Aorta (tissue), 5 donors: Measurements from ENCODE around the gene CD48. TPM values are rescaled to one million over a fixed set of nuclear protein-coding genes. Genes with fewer than 3 reads are reported as not detected.
"Not testable (repeated sequence)": the region's sequence is repeated elsewhere in the genome, so short reads cannot be mapped to it uniquely, and the experiment has no call there.

Experiments used
- ATAC-seq: fragments of 200-7000 bp; cut with Tn5 transposase; one replicate; pipeline ENCODE4 v1.9.1; 2022; ENCODE audit warnings: moderate library complexity; ENCODE audit not compliant: low FRiP score
- DNase-seq, 2 donors: peaks; one replicate each; pipeline ENCODE4 v3.0.0-alpha.2; 2020
- H3K27ac ChIP-seq, 2 donors: one replicate each; pipeline ENCODE4 v1.5.1; 2013; ENCODE audit warnings: low read length in 2 of 2, mild to moderate bottlenecking in 2 of 2, moderate library complexity in 2 of 2, control low read depth in 1 of 2, inconsistent platforms in 1 of 2, low read depth in 1 of 2
- H3K27me3 ChIP-seq, 2 donors: one replicate each; pipeline ENCODE4 v1.6.1; 2013; ENCODE audit warnings: control low read depth in 1 of 2, low read length in 1 of 2, mild to moderate bottlenecking in 1 of 2, moderate library complexity in 1 of 2; ENCODE audit not compliant: insufficient read depth in 2 of 2, control insufficient read depth in 1 of 2
- H3K36me3 ChIP-seq, 2 donors: one replicate each; pipeline ENCODE4 v1.6.1; 2013; ENCODE audit warnings: control low read depth in 1 of 2, low read length in 1 of 2, mild to moderate bottlenecking in 1 of 2; ENCODE audit not compliant: insufficient read depth in 2 of 2, control insufficient read depth in 1 of 2
- H3K4me1 ChIP-seq, 2 donors: one replicate each; pipeline ENCODE4 v1.6.1; 2013; ENCODE audit warnings: low read length in 2 of 2, control low read depth in 1 of 2, mild to moderate bottlenecking in 1 of 2, moderate library complexity in 1 of 2; ENCODE audit not compliant: insufficient read depth in 2 of 2, control insufficient read depth in 1 of 2
- H3K4me3 ChIP-seq, 2 donors: one replicate each; pipeline ENCODE4 v1.5.1; 2013; ENCODE audit warnings: low read length in 2 of 2, control low read depth in 1 of 2, mild to moderate bottlenecking in 1 of 2
- H3K9me3 ChIP-seq: one replicate; pipeline ENCODE4 v1.6.1; 2013; ENCODE audit warnings: mild to moderate bottlenecking, low read length; ENCODE audit not compliant: control insufficient read depth
- WGBS, 2 donors: extraction: QIAGEN DNeasy Blood & Tissue Kit; methylation state at CpG; one replicate each; pipeline ENCODE4 v1.1.7; 2013; 5-methylcytosine and 5-hydroxymethylcytosine counted together
- intact Hi-C, 2 donors: fragments of 100-400 bp; cut with DNase I; formaldehyde crosslinking; loops; one replicate each; pipeline versions ENCODE4 v1.14.2 to v1.15.0; 2022
- polyA plus RNA-seq, 2 donors: library from polyadenylated mRNA; stranded (reverse); fragments of 200-250 nt; gene quantifications; one replicate each; pipeline ENCODE4 v1.2.3, GENCODE V29; 2013
- total RNA-seq, 2 donors: library from RNA; stranded (reverse); fragmentation: NEBNext Ultra II Directional; extraction: Animal tissue kit (Norgen Biotek cat#: 25700); gene quantifications; one replicate each; pipeline ENCODE4 v1.2.1, GENCODE V29; 2021
- donor health status: healthy with polysubstance abuse.
- donor health status: Bipolar disorder and iron deficiency.
- donor health status: DM: no; HTN: no; CAD: no.
- donor health status: DM: no; HTN: no; CAD: no.
- donor health status: DM: yes; HTN: yes; CAD: no.

Gene CD48
- total and polyA plus RNA-seq, 4 donors = 1.7 to 11.3 (median 5.2) TPM

DNA sequence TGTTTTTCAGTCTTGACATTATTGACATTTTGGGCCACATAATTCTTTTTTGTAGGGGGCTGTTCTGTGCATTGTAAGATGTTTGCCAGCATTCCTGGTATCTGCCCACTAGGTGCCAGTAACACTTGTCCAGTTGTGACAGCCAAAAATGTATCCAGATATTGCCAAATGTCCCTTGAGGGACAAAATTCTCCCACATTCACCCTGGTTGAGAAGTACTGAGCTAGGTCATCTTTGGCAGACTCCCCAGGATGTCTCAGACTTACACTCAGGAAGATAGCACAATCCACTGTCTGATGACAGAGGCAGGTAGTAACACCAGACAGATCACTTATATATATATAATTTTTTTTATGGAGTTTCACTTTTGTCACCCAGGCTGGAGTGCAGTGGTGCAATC, 5.9 kb downstream of the CD48 start:
- DNase-seq (no peak), ATAC-seq (no peak)
- no peak overlapping the region for H3K4me3 ChIP-seq
- H3K9me3 ChIP-seq = no peaks in the 10 kb centered on the region
- H3K4me1 ChIP-seq = no peaks in the 10 kb centered on the region
- no peak overlapping the region for H3K27ac ChIP-seq
- no peaks in the 10 kb centered on the region for H3K36me3 ChIP-seq
- intact Hi-C loops = no loop called here
- peaks cover 0 to 2% of the 10 kb centered on the region in 2 donors for H3K27me3 ChIP-seq

DNA sequence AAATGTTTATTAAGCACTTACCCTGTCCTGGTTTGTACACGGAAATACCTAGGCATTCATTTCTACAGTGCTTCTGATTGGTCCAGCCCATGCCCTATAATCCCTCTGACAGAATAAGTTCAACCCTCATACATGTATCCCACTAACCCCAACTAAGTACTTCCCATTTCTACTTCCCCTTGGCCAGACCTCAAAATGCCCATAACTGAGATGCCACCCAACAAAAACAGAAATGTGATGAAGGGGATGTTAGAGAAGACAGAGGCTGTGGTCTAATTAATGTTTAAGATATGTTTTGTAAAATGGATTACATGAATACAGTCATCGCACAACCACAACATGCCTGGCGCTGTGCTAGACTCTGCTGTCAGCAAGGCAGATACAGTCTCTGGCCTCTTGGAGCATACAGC, 6.4 kb downstream of the CD48 start:
- ATAC-seq, H3K4me3 ChIP-seq: not testable (repeated sequence)
- WGBS, 2 donors = 73 to 77% methylated on average over 3 of the region's 3 CpGs

DNA sequence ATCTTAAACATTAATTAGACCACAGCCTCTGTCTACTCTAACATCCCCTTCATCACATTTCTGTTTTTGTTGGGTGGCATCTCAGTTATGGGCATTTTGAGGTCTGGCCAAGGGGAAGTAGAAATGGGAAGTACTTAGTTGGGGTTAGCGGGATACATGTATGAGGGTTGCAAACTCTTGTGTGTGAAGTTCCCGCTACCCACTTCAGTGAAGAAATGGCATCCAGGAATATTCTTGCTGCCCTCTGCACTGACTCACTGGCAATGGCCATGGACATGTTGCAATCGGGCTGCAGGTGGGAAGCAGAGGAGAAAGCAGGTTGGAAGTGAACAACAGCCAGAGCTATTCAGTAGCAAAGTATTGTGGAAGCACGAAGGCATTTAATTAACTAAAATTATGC, 7.4 kb downstream of the CD48 start:
- Histone ChIP-seq H3K9me3 (no peaks in the 10 kb centered on the region), H3K36me3 (no peaks in the 10 kb centered on the region), H3K4me3 (no peak overlapping the region), H3K27ac (no peak overlapping the region), H3K4me1 (no peaks in the 10 kb centered on the region), H3K27me3 (peaks cover 0 to 2% of the 10 kb centered on the region in 2 donors)
- 75 to 78% methylated on average over 4 of the region's 4 CpGs for WGBS, 2 donors
- intact Hi-C loops = no loop called here
- DNase-seq = no peak
- ATAC-seq = peak; percentile 50

More for the DNA sequence above, 6.4 kb downstream of the CD48 start:
- H3K9me3 ChIP-seq, H3K27me3 ChIP-seq, H3K36me3 ChIP-seq, H3K27ac ChIP-seq, intact Hi-C loops, DNase-seq, H3K4me1 ChIP-seq: not testable (repeated sequence)

DNA sequence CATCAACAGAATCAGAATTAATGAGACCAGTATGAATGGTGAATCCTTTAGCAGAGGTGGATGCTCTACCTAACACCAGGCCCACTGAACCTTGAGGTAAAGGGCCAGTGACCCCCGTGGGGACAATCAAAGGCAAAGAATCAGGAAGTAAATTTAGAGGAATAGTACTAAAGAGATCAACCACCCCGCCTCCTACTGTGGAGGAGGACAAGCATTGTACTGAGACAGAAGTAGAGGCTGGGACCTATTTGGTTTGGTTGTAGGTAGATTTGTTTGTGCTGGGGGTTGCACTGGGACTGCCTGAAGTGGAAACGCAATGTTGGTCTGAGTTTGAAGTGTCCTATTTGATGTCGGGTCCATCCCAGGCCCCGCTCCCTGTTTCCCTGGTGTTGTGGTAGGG, 9.5 kb downstream of the CD48 start:
- H3K4me3 ChIP-seq = no peak overlapping the region

DNA sequence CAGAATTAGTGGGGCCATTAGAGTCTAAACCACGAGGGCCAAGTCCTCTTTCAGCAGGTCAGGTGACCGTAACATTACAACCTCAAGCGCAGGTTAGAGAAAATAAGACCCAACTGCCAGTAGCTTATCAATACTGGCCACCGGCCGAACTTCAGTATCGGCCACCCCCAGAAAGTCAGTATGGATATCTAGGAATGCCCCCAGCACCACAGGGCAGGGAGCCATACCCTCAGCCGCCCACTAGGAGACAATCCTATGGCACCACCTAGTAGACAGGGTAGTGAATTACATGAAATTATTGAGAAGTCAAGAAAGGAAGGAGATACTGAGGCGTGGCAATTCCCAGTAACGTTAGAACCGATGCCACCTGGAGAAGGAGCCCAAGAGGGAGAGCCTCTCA, 19.2 kb downstream of the CD48 start:
- WGBS, 2 donors = 86 to 89% methylated on average over 10 of the region's 10 CpGs
- H3K27ac ChIP-seq, H3K27me3 ChIP-seq, intact Hi-C loops, H3K9me3 ChIP-seq, H3K4me1 ChIP-seq, H3K36me3 ChIP-seq, H3K4me3 ChIP-seq, DNase-seq, ATAC-seq: not testable (repeated sequence)

More for the DNA sequence above, 9.5 kb downstream of the CD48 start:
- no peak for DNase-seq
- no peaks in the 10 kb centered on the region for H3K4me1 ChIP-seq
- H3K36me3 ChIP-seq = no peaks in the 10 kb centered on the region
- no peak for ATAC-seq
- no peaks in the 10 kb centered on the region for H3K9me3 ChIP-seq
- WGBS, 2 donors = 86 to 89% methylated on average over 5 of the region's 5 CpGs
- H3K27ac ChIP-seq = no peak overlapping the region
- H3K27me3 ChIP-seq = no peaks in the 10 kb centered on the region
- intact Hi-C loops = no loop called here

DNA sequence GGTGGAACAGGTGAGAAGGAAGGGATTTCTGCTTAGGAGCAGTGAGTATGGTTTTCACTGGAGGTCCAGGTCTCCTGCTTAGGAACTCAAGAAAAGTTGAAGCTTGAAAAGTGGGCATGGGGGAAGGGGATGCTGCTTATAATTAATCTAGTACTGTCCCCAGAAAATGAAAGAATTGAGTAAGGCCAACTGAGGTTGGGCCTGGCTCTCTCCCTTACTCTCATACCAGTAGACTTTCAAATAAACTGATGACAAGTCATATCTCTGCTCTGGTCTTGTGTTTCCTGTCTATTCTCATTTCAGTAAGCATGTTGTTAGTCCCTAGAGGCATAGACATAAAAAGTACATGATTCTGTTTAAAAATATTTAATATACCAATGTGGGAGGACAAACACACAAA, 26.4 kb downstream of the CD48 start:
- Histone ChIP-seq H3K27ac (no peak overlapping the region), H3K4me1 (no peaks in the 10 kb centered on the region)

DNA sequence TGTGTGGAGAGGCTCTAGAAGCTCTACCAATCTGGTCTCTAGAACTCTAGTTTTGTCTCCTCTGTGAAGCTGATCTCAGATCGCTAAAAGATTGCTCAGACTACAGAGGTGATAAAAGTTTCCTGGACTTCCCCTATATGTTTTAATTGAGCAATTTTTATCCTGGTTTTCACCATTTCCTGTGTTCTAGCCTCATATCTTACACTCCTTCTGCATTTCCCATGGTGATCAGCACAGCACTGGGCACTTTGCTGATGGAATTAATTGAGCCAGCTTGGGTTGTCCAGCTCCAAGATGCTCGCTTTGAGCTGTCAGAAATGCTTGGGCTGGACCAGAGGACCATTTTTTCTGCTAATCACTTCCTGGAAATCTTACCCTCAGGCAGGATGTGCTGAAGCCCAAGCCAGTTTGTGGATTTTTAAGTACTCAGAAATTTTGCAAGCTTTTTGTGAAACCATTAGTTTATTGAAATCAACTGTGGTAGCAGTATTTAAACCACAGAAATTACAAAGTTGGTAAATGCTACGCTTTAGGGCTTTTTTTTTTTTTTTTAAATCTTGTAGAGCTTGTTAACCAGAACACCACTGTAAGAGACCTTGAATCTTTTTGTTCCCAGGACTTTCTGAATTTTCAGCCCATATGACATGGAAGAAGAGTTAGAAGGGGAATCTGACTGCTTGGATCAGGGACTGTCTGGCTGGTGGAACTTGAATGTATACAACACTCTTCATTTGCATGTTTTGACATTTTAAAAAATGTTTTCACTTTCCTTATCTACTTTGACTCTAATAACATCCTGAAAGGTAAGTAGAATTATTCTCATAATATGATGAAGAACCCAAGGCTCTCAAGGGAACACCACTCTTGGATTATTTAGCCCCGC, 28.4 kb downstream of the CD48 start:
- no peaks in the 10 kb centered on the region for H3K9me3 ChIP-seq
- H3K36me3 ChIP-seq = no peaks in the 10 kb centered on the region
- DNase-seq (no peak), ATAC-seq (no peak)
- no peak overlapping the region for H3K27ac ChIP-seq
- 58 to 74% methylated on average over 4 of the region's 4 CpGs for WGBS, 2 donors
- intact Hi-C loops = no loop called here
- H3K4me1 ChIP-seq = no peaks in the 10 kb centered on the region
- H3K27me3 ChIP-seq = peaks cover 0 to 1% of the 10 kb centered on the region in 2 donors
- H3K4me3 ChIP-seq = no peak overlapping the region

More for the DNA sequence above, 26.4 kb downstream of the CD48 start:
- Histone ChIP-seq H3K36me3 (no peaks in the 10 kb centered on the region), H3K27me3 (peaks cover 0 to 1% of the 10 kb centered on the region in 2 donors), H3K4me3 (no peak overlapping the region), H3K9me3 (no peaks in the 10 kb centered on the region)
- intact Hi-C loops = no loop called here
- DNase-seq (no peak), ATAC-seq (no peak)

DNA sequence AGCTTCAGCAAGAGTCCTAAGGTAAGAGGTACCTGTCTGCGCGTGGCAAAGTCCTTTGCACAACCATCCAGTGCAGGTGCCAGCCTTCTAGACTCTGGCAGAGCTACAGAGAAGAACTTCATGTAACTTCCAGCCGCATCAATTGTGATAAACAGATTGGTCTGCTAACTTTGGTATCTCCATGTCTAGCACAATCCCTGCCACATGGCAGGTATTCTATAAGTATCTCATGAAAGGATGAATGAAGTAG, 29.8 kb downstream of the CD48 start:
- Histone ChIP-seq H3K4me3 (no peak overlapping the region), H3K27ac (no peak overlapping the region), H3K9me3 (no peaks in the 10 kb centered on the region), H3K27me3 (peaks cover 0 to 1% of the 10 kb centered on the region in 2 donors), H3K36me3 (no peaks in the 10 kb centered on the region), H3K4me1 (no peaks in the 10 kb centered on the region)
- no peak for DNase-seq
- WGBS, 2 donors = 87 to 93% methylated on average over 3 of the region's 3 CpGs
- ATAC-seq = no peak
- intact Hi-C loops = no loop called here

DNA sequence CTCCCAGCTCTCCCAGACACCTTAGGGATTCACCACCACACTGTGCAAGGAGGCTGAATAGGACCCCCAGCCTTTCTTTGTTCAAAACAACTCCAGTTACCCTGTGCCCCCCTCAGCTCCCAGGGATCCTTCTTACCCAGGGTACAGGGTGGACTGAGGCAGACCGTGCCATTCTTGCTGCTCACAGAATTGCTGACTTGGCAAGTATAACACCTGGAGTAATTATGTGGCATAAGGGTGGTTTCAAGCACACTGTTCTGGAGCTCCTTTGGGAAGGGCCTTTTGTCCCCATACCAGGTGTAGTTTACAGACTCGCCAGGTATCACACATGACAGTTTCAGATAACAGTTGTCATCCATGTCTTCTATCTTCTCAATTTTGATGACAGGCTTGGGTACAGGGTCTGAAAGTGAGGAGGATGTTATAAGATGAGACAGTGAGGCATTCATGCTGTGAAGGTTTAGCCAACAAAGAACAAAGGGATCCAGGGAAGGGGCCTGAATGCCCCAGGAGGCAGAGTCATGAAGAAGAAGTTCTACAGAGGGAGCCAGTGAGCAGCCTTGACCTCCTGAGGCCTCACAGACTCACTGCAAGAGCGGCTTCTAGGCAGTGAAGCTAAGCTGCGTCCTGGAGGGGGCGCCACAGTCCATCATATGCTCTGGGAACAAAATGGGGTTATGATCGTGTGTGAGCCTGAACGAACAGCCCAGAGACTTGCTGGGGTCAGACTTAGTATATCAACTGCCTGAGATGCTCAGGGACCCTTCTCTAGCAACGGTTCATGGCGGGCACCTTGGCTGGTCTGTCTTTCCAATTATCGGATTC, 30.3 kb downstream of the CD48 start:
- Histone ChIP-seq H3K36me3 (no peaks in the 10 kb centered on the region), H3K27me3 (peaks cover 0 to 1% of the 10 kb centered on the region in 2 donors), H3K9me3 (no peaks in the 10 kb centered on the region), H3K27ac (no peak overlapping the region), H3K4me1 (no peaks in the 10 kb centered on the region), H3K4me3 (no peak overlapping the region)
- intact Hi-C loops = no loop called here
- DNase-seq (peak; percentile 87 to 88), ATAC-seq (peak; percentile 65)
- 54% methylated on average over 10 of the region's 10 CpGs for WGBS, 2 donors
